ELR (cell line): ENCODE results near the gene TNK2.
"Not testable (repeated sequence)": the region's sequence is repeated elsewhere in the genome, so short reads cannot be mapped to it uniquely, and the experiment has no call there.

ENCODE experiments used
- DNase-seq: peaks from one replicate; pipeline ENCODE4 v3.0.0-alpha.2; 2015; ENCODE audit warnings: low read depth

TNK2 gene

DNA sequence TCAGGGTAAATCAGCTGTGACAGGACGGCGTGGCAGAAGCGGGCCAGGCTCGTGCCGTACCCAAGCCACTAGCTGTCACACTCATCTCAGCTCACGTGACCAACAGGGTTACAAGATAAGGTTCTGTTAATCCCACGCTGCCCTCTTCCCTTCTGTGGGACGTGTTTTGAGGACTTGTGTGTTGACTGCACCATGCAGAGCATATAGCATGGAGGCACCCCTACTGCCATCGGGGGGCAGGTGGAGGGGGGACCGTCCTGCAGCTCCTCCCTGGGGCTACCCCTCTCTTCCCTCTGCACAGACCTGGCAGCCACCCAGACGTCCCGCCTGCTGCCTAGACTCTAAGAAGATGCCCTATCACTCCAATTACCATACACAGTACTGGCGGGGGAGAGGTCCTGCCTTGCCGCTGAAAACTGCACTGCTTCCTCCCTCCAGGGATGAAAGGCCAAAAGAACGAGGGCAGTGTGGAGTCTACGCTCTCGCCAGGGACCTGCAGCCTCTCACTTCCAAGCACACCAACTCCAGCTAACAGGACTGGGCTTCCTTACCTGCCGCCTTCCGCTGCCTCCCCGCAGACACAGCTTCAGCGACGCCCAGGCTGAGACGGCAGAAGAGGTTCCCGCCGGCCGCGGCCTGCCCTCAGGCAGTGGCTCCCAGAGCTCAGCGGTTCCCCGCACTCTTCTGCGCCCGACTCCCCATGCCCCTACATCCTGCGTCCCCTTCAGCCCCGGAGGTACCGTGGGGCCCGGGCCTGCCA is at the start of gene TNK2:
TSS of gene TNK2 (minus strand) at position 618 of the 760 bp plus-strand sequence. CDS start 19,963 bp downstream, outside the sequence.
- DNase-seq: peak; percentile 48

DNA sequence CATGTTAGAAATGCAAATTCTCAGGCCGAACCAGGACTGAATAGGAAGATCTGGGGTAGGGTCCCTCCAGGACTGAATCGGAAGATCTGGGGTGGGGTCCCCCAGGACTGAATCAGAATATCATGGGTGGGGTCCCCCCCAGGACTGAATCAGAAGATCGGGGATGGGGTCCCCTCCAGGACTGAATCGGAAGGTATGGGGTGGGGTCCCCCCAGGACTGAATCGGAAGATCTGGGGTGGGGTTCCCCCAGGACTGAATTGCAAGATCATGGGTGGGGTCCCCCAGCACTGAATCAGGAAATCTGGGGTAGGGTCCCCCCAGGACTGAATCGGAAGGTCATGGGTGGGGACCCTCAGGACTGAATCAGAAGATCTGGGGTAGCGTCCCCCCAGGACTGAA is 48.2 kb upstream of the TNK2 start:
- DNase-seq: no peak

DNA sequence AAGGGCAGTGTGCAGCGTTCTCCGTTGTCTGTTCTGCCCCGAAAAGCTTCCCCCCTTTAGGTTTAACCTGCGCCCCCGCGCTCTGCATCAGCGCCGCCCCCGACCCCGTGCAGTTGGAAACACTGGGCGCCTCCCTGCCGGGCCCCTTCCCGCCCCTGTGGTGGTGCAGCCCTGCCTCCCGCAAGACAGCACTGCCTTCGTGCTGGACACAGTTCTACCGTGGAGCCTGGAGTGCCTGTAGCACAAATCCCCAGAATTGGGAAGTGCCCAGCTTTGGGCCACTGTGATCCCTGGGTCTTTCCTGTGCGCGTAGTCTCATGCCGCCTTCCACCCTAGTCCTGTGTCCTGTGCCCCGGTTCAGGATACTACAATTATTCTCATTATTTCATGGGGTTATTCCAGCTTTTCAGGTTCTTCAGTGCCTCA is 47.1 kb upstream of the TNK2 start:
- not testable (repeated sequence) for DNase-seq

DNA sequence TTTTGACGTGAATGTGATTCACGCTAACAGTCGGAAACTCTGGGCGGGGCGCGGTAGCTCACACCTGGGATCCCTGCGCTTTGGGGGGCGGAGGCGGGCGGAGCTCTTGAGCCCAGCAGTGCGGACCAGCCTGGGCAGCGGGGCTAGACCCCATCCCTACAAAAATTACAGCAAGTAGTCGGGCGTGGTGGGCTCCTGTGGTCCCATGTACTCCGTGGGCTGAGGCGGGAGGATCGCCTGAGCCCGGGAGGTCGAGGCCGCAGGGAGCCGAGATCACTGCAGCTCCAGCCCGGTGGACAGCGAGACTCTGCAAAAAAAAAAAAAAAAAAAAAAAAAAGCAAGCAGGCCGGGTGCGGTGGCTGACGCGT is 46.4 kb upstream of the TNK2 start:
- DNase-seq: not testable (repeated sequence)

DNA sequence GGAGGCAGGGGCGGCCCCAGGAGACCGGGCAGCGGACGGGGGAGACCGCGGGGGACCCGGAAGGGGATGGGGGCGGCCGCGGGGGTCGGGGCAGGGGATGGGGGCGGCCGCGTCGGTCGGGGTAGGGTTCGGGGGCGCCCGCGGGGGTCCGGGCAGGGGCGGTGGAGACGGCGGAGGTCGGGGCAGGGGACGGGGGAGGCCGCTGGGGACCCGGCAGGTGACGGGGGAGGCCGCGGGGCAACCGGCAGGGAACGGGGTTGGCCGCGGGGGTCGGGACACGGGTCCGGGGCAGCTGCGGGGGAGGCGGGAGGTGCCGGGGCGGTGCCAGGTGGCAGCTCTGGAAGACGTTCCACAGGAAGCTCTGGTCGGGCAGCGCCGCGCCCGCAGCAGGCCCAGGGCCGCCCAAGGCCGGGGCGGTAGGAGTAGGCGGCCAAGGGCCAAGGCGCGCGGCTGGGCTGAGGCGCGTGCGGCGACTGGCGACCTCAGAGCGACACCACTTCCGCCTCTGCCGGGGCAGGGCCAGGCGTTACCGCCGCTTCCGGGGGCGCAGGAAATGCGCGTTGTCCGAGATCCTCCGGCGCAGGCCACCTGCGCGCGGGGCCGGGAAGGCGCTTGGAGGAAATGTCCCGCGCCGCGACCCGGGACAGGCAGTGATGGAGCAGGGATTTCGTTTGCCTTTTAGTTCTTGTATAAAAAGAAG is 45.9 kb upstream of the TNK2 start:
- DNase-seq: peak; percentile 72

DNA sequence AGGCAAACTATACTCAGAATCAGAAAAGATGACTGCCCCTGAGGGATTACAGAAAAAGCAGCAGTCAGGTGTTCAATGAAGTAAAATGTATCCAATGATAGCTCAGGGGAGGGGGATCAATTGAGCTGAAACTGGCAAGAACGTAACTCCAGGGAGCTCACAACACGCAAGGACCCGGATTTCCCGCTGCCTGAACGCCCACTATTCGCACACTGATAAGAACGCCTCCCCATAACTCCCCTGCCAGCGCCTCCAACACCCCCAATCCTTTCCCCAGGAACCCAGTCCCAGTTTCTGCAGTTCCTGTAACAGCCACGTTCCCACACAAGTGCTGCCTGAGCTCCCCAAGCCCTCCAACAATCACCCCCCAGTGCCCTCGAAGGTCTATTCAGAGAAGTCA is 44.2 kb upstream of the TNK2 start:
- DNase-seq: not testable (repeated sequence)

DNA sequence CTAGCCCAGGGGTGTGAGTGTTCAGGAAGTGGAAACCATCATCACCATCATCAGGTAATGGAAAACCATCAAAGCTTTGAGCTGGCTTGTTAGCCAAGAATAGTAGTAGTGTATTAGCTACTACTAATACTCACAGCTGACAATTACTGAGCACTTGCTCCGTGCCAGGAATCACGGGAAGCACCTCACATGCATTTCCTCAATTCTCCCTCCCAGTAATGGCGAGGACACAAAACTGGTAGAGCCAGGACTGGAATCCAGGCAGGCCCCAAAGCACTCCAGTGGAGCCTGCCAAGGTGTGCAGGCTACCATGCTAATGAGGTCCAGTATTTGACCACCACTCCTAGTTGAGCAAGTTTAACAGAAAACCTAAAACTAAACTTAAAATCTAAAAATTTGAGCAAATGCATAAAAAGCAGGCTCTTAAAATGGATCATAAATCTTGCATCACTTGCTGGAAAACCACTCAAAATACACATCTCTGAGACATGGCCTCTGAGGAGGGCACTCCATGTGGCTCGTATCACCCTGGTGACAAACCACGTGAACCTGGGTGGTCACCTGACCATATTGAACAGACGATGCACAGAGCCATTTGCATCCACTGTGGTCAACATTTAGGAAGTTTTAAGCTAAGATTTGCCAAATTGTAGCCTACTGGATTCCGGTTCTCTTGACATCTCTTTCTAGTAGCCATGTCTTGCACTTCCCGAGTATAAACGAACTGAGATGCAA is 43.3 kb upstream of the TNK2 start:
- DNase-seq: not testable (repeated sequence)

DNA sequence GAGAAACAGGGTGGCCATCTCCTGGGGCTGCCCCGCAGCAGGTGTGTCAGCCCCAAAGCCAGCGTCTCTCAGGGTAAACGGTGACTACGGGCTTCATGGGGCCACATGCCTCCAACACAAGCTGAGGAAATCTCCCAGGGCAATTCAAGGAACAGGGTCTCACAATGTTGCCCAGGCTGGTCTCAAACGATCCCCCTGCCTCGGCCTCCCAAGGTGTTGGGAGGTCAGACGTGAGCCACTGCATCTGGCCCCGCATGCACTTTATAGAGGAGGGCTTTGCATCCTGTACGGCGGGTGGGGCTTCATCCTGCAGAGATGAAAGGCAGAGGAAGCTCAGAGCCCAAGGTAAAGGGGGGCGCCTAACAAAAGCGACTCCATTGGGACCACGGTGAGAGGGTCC is 42.4 kb upstream of the TNK2 start:
- not testable (repeated sequence) for DNase-seq

DNA sequence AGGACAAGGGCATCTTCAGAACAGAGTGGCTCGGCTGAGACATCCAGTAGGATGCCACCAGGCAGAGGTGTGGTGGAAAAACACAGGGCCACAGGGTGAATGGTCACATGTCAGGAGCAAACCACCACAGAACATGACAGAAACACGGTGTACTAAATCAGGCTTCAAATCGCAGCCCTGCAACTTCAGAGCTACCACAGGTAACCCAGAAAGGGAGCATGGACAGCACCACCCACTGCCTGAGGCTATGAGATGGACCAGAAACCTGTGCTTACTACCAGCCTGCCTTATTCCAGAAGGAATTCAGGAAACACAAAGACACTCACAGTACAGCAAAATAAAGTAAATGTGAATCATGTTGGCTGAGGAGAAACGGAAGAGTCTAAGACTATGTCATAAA is 41.8 kb upstream of the TNK2 start:
- DNase-seq: not testable (repeated sequence)

DNA sequence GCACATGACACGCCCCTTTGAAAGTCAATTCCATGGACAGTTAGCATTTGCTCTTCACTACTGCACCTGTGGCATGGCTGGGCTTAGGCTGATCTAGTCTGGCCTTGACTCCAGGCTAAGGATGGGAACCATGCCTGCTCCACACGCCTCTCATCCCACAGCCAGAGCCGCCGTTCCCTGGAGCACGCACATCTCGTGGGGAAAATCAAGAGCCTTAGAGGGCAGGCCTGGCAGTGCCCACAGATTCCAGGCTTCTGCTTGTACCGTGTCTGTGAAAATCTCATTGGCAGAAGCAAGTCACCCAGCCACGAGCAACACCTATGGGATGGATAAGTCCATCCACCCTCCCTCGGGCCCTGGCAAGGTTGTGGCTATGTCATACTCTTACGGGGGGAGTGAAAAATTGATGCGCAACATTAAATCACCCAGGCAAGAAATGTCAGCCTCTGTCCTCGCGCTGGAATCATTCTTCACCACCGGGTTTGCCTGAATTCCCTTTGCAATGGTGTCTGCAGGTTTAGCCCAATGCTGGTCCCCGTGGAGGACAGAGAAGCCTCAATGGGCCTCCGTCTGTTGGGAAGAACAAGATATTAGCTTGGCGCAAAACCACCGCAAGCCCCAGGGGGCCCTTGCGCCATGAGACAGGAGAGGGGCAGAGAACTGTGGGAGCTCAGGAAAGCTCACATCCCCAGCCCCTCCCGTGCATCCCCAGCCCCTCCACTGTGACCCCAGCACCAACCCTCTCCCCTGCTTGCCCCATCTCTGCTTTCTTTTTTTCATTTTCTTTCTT is 38.8 kb upstream of the TNK2 start:
- not testable (repeated sequence) for DNase-seq

DNA sequence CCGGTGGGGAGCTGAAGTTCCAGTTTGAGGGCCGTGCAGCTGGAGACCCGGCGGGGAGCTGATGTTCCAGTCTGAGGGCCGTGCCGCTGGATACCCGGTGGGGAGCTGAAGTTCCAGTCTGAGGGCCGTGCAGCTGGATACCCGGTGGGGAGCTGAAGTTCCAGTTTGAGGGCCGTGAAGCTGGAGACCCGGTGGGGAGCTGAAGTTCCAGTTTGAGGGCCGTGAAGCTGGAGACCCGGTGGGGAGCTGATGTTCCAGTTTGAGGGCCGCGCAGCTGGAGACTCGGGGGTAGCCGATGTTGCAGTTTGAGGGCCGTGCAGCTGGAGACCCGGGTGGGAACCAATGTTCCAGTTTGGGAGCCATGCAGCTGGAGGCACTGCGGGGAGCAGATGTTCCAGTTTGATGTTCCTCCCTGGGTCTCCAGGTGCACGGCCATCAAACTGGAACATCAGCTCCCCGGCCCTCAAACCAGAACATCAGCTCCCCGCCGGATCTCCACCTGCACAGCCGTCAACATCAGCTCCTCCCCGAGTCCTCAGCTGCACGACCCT is 33.0 kb upstream of the TNK2 start:
- DNase-seq: not testable (repeated sequence)

DNA sequence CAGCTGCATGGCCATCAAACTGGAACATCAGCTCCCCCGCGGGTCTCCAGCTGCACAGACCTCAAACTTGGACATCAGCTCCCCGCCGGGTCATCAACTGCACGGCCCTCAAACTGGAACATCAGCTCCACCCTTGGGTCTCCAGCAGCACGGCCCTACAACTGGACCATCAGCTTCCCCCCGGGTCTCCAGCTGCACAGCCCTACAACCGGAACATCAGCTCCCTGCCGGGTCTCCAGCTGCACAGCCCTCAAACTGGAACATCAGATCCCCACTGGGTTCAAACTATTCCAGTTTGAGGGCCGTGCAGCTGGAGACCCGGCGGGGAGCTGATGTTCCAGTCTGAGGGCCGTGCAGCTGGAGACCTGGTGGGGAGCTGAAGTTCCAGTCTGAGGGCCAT is 32.5 kb upstream of the TNK2 start:
- not testable (repeated sequence) for DNase-seq

DNA sequence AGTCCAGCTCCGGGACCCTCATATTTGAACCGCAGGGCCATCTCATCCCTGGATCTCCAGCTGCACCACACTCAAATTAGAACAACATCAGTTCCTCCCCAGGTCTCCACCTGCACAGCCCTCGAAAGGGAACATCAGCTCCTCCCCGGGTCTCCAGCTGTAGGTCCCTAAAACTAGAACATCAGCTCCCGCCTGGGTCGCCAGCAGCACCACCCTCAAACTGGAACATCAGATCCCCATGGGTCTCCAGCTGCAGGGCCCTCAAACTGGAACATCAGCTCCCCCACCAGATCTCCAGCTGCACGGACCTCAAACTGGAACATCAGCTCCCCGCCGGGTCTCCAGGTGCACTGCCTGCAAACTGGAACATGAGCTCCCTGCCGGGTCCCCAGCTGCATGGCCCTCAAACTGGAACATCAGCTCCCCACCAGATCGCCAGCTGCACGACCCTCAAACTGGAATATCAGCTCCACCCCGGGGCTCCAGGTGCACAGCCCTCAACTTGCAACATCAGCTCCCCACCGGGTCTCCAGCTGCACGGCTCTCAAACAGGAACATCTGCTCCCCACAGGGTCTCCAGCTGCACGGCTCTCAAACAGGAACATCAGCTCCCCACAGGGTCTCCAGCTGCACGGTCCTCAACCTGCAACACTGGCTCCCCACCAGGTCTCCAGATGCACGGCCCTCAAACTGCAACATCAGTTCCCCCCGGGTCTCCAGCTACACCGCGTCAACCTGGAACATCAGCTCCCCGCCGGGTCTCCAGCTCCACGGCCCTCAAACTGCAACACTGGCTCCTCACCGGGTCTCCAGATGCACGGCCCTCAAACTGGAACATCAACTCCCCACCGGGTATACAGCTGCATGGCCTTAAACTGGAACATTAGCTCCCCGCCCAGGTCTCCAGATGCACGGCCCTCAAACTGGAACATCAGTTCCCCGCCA is 31.4 kb upstream of the TNK2 start:
- not testable (repeated sequence) for DNase-seq

DNA sequence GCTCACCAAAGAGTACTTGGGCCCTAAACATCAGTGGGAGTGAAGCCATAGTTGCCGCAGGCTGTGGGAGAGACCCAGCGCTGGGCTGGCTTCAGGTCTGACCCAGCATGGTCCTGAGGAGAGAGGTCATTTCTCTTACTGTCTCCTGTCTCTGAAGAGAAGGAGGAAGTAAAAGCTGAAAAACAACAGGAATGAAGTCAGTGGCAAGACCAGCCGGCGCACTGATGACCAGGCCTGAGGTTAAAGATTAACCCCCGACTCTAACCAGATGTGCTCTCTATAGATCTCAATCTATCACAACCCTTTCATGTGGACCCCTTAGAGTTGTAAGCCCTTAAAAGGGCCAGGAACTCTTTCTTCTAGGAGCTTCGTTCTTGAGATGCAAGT is 24.7 kb upstream of the TNK2 start:
- DNase-seq: not testable (repeated sequence)

DNA sequence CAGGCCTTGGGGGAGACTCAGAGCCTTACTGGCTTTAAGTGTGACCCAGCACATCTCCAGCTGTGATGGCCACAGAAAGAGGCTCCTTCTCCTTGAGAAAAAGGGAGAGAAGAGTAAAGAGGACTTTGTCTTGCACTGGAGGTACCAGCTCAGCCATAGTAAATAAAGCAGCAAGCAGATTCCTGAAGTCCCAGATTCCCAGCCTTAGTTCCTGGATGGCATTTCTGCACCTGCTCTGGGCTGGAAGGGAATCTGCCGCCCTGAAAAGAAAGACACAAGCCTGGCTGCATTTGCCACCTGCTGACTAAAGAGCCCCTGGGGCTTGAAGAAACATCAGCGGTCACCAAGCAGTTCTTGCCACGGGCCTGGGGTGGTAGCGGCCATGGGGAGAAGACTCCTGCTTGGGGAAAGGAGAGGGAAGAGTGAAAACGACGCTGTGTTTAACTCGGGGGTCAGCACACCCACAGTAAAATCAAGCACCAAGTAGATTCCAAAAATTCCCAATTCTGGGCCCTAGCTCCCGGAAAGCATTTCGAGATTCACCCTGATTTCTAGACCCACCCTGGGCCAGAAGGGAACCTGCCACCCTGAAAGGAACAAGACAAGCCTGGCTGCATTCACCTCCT is 24.2 kb upstream of the TNK2 start:
- no peak for DNase-seq

DNA sequence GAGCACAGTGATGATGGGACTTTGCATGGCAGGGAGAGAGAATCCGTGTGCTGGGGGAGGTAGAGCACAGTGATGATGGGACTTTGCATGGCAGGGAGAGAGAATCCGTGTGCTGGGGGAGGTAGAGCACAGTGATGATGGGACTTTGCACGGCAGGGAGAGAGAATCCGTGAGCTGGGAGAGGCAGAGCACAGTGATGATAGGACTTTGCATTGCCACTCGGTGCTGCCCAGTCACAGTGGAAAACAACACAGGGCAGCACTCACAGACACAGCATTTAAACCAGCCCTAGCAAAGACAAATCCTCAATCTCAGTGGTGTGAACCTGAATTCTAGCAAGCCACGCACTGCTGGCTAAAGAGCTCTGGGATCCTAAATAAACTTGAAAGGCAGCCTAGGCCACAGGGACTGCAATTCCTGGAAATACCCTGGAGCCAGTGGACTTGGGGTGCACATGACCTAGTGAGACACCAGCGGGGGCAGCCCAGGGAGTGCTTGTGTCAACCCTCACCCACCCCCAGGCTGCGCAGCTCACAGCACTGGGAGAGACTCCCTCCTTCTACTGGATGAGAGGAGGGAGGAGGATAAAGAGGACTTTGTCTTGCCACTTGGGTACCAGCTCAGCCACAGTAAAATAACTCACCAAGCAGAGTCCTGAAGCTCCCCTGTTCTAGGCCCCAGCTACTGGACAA is 23.4 kb upstream of the TNK2 start:
- DNase-seq: no peak

DNA sequence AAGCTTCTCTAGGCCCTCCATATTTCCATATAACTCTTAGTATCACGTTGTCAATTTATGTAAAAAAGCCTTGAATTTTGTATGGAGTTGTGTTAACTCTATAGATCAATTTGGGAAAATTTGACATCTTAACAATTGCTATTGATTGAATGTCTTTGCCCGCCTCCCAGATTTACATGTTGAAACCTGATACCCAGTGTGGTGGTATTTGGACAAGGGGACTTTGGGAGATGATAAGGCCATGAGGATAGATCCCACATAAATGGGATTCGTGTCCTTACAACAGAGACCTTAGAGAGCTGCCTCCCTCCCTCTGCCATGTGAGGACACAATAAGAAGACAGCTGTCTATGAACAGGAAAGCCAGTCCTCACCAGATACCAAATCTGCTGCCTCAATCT is 21.1 kb upstream of the TNK2 start:
- no peak for DNase-seq

DNA sequence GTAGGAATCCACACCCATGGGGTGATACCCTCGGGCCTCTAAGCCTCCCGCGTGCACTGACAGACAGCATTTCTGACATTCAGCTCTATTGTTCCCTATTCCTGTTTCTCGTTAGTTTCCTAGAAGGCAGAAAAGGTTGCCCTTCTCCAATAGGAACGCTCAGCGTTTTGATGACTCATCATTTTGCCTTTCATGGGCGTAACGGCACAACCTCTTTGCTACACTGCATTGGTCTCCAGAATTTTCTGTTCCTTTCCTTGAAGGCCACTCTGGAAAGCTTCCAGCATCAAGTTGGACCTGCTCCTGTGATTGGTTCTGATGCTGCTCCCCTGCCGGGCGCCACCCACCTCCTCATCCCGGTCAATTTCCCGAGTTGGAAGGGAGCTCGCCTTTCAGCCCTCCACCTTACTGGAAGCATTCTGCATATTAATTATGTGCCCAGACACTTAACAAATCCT is 13.0 kb upstream of the TNK2 start:
- DNase-seq: no peak

DNA sequence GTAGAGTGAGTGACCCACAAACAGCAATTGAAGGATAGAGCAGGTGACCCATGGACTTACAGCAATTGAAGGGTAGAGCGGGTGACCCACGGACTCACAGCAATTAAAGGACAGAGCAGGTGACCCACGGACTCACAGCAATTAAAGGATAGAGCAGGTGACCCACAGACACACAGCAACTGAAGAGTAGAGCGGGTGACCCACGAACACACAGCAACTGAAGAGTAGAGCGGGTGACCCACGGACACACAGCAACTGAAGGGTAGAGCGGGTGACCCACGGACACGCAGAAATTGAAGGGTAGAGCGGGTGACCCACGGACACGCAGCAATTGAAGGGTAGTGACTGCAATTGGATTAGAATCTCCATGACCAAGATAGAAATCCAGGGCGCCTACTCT is 9.8 kb upstream of the TNK2 start:
- no peak for DNase-seq
